ENCODE results near the gene EML3.

DNA sequence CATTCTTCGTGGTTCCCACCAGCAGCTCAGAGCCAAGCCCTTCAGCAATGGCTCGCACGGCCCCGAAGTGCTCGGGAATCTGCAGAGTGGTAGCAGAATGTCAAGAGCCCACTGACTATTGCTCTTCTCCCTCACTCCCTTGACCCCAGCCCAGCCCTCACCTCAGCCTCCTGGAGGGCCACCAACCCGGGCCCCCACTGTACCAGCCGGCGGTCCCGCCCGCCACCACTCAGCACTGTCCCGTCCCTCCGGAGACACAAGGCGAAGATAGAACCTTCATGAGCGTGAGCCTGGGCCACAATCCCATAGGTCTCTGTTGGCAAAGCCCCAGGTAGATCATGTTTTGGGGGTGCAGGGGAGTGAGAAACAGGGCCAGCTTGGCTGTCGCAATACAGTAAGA lies 6.7 kb downstream of the EML3 start:
- TF ChIP-seq POLR2A (IDR thresholded peaks at IDR 0.05; ENCODE audit: low read length): no peak
- TF ChIP-seq, protein P1, sequence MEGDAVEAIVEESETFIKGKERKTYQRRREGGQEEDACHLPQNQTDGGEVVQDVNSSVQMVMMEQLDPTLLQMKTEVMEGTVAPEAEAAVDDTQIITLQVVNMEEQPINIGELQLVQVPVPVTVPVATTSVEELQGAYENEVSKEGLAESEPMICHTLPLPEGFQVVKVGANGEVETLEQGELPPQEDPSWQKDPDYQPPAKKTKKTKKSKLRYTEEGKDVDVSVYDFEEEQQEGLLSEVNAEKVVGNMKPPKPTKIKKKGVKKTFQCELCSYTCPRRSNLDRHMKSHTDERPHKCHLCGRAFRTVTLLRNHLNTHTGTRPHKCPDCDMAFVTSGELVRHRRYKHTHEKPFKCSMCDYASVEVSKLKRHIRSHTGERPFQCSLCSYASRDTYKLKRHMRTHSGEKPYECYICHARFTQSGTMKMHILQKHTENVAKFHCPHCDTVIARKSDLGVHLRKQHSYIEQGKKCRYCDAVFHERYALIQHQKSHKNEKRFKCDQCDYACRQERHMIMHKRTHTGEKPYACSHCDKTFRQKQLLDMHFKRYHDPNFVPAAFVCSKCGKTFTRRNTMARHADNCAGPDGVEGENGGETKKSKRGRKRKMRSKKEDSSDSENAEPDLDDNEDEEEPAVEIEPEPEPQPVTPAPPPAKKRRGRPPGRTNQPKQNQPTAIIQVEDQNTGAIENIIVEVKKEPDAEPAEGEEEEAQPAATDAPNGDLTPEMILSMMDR (IDR thresholded peaks at IDR 0.05): no peak
- no peak for TF ChIP-seq TP53 (CRISPR knock-in tag; IDR thresholded peaks at IDR 0.05)
- no peak for TF ChIP-seq FOXS1 (CRISPR knock-in tag; IDR thresholded peaks at IDR 0.05)
- TF ChIP-seq ZFP36 (IDR thresholded peaks at IDR 0.05; ENCODE audit: borderline replicate concordance, partially characterized antibody): no peak
- TF ChIP-seq EP300 (IDR thresholded peaks at IDR 0.05): no peak
- TF ChIP-seq, protein P2, sequence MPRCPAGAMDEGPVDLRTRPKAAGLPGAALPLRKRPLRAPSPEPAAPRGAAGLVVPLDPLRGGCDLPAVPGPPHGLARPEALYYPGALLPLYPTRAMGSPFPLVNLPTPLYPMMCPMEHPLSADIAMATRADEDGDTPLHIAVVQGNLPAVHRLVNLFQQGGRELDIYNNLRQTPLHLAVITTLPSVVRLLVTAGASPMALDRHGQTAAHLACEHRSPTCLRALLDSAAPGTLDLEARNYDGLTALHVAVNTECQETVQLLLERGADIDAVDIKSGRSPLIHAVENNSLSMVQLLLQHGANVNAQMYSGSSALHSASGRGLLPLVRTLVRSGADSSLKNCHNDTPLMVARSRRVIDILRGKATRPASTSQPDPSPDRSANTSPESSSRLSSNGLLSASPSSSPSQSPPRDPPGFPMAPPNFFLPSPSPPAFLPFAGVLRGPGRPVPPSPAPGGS (IDR thresholded peaks at IDR 0.05): no peak
- TF ChIP-seq ZC3H11A (IDR thresholded peaks at IDR 0.05): no peak

Data from A549 (cell line).